Amniotic epithelial cell (primary cell): Measurements from ENCODE around the gene SLC23A3.

Source experiments
- DNase-seq: peaks from one replicate; pipeline ENCODE4 v3.0.0-alpha.2; 2010; ENCODE audit warnings: low read depth

The SLC23A3 gene

GRCh38 chr2:219169930-219170654 is at the start of gene SLC23A3:
Gene SLC23A3 (minus strand): TSS chr2:219170029. CDS start chr2:219169984, 45 bp downstream.
- DNase-seq = no peak

DNA sequence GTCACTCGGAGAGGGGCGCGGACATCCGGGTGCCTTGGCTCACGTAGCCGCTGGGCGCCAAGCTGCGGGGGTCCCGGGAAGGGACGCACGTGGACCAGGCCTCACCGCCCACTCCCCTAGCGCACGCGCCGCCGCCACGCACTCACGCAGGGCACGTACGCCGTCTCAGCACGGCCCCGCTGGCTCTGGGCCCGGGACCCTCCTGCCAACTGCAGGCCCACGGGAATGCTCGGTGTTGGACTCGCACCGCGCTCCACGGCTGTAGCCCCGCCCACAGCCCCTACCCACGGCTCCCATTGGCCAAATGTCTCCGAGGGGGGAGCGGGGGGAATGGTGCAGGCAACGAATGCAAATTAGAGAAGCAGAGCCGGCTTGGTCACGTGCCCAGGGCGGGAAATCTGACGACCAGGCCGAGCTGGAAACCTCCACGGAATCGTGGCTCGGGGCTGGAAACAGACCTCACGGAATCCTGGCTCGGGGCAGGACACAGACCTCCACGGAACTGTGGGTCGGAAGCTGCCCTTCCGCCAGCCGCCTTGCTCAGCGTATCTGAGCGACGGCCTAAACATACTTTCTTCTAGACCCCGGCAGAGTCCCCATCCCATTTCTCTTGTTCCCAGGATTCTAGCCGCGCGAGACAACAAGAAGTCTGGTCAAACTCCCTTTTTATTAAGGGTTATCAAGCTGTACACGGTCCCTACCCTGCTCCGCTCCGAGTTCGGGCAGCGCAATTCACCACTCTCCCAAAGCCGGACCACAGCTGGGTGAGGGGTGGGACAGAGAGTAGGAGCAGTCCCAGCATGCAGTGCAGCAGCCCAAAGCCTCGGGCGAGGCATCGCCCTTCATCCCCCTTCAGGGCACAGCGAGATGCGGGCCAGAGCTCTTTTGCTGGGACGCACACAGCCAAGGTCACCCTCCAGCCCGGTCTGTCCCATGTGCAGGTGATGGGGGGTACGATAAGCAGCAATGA is 49.2 kb upstream of the SLC23A3 start, which contains the start of gene ABCB6:
Gene ABCB6 (minus strand): TSS at position 227 of the 970 bp plus-strand sequence. CDS start 285 bp downstream, outside the sequence.
- DNase-seq = peak; percentile 91

- peak; percentile 62 for DNase-seq
These were observed 48.4 kb upstream of the SLC23A3 start for GRCh38 chr2:219218217-219218731.

DNA sequence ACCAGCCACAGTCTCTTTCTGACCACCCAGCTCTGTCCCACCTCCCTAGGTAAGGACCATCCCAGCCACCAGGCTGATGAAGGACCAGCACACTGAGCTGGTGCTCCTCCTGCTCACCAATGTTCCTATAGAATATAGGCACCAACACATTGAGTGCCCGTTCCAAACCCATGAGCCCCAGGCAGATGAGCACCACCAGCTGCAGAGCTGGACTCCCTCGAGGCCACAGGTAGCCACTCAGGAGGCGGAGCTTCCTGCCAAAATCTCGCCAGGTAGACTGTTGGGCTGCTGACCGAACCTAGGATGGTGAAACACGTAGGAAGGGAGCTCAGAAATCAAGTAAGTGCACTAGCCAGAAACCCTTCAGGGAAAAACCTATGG is 46.7 kb upstream of the SLC23A3 start:
- no peak for DNase-seq

DNA sequence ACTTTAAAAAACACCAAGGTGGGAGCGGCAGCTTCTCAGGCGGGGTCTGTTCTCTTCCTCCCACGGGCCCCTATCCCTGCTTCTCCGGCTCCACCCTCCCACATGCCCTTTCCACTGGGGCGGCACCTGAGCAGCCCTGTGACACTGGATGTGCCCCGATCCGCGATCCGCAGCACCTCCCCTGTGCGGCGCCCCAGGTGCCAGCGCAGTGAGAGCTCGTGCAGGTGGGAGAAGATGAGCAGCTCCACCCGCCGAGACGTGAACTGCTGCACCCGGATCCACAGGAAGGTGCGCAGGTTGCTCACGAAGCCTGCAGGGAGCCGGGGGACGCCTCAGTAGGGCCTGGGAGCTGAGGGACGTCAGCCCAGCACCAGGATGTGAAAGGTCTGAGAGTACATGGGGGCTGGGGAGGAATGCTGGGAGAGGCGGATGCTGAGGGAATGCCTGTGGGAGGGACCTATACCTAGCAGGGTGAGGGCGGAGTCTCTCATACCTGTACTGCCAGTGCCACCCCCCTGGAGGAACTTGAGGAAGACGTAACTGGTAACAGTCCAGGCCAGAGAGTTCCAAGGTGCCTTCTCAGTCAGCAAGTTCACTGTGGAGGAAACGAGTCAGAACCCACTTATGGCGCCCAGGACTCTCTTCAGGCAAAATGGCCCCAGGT is 46.2 kb upstream of the SLC23A3 start:
- no peak for DNase-seq

GRCh38 chr2:219214786-219215185 is 45.0 kb upstream of the SLC23A3 start:
- DNase-seq = no peak

DNA sequence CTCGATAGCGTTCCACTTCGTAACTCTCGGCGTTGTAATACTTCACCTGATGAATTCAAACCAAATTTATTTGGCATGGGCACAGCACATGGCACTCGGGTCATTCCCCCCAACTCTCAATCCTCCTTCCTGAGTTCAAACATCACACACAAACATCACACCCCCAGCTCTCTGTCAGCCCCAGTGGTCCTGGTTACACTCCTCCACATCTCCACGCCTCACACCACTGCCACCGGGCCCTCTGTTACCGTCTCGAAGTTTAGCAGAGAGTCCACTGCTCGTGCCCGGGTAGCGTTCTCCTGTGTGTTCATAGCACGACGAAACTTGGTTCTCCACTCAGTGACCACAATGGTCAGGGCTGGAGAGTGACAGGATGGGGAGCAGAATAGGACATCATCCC is 44.3 kb upstream of the SLC23A3 start:
- DNase-seq = no peak

DNA sequence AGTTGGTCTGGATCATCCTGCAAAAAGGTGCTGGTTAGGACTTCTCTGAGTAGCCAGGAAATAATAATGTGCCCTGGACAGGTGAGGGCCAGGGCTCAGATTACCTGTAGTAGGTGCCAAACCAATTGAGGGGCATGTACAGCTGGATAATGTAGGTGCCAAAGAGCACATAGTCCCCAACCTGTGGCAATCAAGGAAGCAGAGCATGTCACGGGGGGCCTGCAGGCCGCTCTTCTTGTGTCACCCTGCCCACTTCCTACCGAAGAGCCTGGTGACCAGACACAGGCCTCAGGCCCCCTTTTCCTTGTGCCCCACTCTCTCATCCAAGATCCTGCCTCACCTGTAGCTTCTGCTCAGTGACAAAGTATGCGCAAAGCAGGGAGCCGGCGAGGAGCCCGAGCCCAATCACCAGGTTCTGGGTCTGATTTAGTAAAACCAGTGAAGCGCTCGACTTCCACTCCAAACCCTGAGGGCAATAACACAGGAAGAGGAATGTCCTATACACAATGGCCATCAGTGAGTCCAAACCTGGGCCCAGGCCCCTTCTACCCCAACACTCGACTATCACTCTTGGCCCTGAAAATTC is 43.8 kb upstream of the SLC23A3 start:
- no peak for DNase-seq

DNA sequence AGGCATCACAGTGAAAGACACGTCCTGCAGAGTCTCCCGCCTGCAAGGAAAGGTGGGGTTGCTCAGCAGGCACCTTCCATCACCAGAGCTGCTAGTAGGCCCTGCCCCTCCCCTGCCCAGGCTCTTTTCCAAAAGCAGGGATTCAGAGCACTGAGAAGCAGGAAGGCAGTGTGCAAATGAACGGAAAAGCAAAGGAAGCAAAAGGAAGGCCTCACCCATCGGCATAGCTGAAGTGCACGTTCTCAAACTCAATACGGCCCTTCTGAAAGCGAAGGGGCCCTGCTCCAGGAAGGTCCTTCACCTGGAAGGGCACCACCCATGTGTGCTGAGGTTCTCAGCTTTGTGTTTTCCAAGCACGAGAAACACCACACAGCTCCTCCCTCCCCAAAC is 43.2 kb upstream of the SLC23A3 start:
- DNase-seq = no peak

DNA sequence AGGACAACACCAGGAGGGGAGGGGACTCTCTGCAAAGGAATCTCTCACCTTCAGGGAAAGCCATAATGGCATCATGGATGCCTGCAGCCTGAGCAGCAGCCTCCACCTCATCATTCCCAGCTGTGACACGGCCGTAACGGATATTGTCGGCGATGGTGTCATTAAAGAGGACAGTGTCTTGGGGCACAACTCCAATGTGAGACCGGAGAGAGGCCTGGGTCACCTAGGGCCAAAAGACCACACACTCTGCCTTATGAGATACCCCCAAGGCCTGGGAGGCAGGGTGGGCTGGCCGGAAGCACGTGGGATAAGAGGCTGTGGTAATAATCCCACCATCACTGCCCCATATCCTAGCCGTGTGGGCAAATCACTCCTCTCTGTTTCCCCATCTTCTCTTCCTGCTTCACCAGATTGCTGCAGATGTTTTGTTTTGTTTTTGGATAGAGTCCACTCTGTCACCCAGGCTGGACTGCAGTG is 41.1 kb upstream of the SLC23A3 start:
- no peak for DNase-seq

DNA sequence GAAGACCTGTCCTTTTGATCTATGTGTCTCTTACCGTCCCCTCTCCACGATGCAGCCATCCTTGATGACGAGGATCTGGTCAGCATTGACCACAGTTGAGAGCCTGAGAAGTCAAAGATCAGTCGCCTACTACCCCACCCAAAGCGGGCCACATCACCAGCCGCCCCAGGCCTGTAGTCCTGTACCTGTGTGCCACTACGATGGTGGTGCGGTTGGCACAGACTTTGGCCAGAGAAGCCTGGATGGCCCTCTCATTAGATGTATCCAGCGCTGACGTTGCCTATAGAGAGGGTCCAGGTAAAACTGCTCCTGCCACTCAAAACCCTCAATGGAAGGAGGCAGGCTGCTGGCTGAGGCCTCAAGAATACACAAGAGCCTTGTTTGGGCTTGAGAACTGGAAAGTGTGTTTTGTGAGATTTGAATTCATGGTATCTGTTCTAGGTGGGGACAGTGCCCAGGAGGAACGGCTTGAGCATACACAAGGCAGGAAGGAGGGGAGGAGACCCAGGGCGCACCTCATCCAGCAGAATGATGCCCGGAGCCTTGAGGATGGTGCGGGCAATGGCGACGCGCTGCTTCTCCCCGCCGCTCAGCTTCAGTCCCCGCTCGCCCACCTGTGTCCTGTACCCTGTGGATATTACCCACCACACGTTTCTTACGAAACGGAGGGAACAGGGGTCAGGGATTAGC is 40.5 kb upstream of the SLC23A3 start:
- DNase-seq = no peak

- DNase-seq = no peak
These were observed 39.7 kb upstream of the SLC23A3 start for GRCh38 chr2:219209236-219210195.

DNA sequence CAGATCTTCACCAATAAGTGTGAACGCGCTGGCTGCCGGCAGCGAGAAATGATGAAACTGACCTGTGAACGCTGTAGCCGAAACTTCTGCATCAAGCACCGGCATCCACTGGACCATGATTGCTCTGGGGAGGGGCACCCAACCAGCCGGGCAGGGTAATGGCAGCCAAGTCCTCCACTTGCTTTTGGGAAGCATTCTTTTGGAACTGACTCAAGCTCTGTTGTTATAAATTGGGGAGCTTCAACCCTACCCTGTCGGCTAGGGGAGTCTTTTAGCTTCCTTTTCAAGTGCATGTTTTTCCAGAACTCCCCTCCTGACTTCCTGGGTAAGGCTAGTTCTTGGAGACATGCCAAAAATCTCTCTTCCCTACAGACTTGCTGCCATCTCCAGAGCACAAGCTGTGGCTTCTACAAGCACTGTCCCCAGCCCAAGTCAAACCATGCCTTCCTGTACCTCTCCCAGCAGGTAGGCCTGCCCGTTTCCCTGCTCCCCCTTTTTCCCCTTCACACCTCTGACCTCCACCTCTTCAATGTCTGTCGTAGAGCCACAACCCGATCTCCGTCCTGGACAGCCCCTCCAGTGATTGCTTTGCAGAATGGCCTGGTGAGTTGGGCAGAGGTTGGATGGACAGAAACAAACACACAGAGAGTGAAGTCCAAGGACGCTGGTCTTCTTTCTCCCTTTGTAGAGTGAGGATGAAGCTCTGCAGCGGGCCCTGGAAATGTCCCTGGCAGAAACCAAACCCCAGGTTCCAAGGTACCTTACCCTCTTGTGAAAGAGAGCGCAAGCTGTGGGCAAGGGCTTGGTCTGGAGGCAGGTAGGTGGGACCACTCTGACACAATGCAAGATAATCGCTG is 38.3 kb upstream of the SLC23A3 start:
- DNase-seq = peak; percentile 34

DNA sequence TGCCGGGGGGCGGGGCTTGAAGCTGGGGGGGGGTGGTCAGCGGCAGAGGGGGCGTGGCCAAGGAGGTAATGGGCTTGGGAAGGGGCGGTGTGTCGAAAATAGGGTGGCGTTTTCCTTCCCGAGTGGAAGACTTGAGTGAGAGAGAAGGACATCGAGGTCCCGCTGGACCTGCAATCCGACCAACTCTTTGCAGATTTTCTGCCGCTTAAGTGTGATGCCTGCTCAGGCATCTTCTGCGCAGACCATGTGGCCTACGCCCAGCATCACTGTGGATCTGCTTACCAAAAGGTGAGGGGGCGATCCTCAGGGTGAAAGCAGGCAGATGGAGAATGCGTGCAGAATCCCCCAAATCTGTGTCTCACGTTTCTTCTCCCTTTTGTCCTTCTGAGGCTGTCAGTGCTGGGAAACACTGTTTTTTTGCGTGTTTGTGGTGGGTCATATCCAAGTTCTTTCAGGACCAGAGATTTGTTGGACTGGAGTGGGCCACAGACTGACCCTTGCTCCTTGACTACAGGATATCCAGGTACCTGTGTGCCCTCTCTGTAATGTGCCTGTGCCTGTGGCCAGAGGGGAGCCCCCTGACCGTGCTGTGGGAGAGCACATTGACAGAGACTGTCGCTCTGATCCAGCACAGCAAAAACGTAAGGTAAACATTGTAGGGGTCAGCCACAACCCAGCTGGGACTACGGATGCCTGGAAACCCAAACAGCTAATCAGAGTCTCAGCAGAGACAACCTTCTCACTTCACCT is 37.5 kb upstream of the SLC23A3 start:
- peak; percentile 7 for DNase-seq

DNA sequence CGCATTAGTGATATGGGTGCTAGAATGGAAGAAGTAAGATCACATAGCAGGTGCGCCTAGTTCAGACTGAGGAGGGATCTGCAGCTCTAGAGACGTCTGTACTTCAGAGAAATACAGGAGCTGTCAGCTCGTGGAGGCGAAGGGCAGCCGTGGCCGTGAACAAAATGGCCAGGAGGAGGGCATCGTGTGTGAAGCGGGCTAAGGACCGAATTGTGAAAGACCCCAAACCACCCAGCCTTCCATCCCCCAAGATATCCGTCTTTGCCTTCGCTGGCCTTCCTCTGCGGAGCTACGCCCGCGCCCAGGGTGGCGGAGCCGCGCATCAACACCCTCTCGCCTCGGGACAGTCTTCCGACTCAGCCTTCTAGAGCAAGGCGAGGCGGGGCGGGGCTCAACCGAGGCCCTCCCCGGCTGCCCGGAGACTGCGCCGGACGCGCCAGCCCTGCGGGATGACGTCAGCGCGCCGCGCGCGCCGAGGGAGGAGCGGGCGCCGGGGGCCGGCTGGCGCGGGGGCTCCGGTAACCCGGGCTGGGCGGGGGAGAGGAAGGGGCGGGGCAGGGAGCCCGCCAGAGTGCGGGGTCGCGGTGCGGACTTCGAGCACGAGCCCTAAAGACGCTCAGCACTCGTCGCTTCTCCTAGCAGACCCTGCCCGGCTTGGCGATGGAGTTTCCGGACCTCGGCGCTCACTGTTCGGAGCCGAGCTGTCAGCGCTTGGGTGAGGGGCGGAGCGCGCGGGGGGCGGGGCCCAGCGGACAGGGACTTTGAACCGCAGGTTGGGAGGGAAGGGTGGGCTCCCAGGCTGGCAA is 36.7 kb upstream of the SLC23A3 start, which contains the start of gene ZFAND2B:
Gene ZFAND2B (plus strand): TSS at position 455 of the 806 bp plus-strand sequence. CDS start 206 bp downstream, at position 661.
- DNase-seq = peak; percentile 83

- no peak for DNase-seq
These were observed 36.1 kb upstream of the SLC23A3 start for GRCh38 chr2:219205981-219206327.

DNA sequence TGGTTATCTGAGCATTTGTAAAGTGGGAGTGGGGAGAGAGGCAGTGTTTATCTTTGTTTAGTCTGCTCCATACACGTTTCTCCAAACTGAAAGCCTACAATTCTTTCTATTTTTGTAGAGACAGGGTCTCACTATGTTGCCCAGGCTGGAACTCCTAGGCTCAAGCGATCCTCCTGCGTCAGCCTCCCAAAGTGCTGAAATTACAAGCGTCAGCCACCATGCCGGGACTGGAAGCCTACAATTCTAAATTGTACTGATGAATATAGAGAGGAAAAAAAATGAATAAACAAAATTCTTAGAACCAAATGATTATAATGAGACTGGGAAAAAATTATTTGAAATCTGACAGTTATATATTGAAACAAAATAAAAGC is 35.3 kb upstream of the SLC23A3 start:
- no peak for DNase-seq
